Suprapubic skin (tissue), 4 donors: Measurements from ENCODE around the gene MCM9. TPM values are rescaled to one million over a fixed set of nuclear protein-coding genes. Genes with fewer than 3 reads are reported as not detected.

ENCODE experiments used
- DNase-seq, 2 donors: peaks; one replicate each; pipeline ENCODE4 v3.0.0-alpha.2; 2019; ENCODE audit warnings: low spot score in 2 of 2
- H3K27ac ChIP-seq: fragments of 200-600 bp; sonication (generic); one replicate; pipeline ENCODE4 v1.5.1; 2019
- H3K27me3 ChIP-seq: fragments of 200-600 bp; sonication (generic); one replicate; pipeline ENCODE4 v1.5.1; 2019
- H3K36me3 ChIP-seq: fragments of 200-600 bp; sonication (generic); one replicate; pipeline ENCODE4 v1.5.1; 2019
- H3K4me1 ChIP-seq: fragments of 200-600 bp; sonication (generic); one replicate; pipeline ENCODE4 v1.5.1; 2019
- H3K4me3 ChIP-seq: fragments of 200-600 bp; sonication (generic); one replicate; pipeline ENCODE4 v1.5.1; 2019; ENCODE audit warnings: mild to moderate bottlenecking
- H3K9me3 ChIP-seq: fragments of 200-600 bp; sonication (generic); one replicate; pipeline ENCODE4 v1.5.1; 2019
- EP300 ChIP-seq: sonication (generic); formaldehyde crosslinking; IDR thresholded peaks from one replicate; pipeline ENCODE4 v1.6.1; 2017; ENCODE audit warnings: antibody characterized with exemption
- POLR2A ChIP-seq, 2 donors: fragments of 450-650 bp; IDR thresholded peaks; one replicate each; pipeline ENCODE4 v1.6.1; 2017; ENCODE audit warnings: antibody characterized with exemption in 2 of 2, mild to moderate bottlenecking in 2 of 2, moderate library complexity in 2 of 2
- POLR2AphosphoS5 ChIP-seq, 3 donors: sonication (generic); formaldehyde crosslinking; IDR thresholded peaks; one replicate each; pipeline ENCODE4 v1.6.1; 2017; ENCODE audit warnings: antibody characterized with exemption in 3 of 3
- WGBS: methylation state at CpG from one replicate; pipeline ENCODE4 v1.1.5; 2018; 5-methylcytosine and 5-hydroxymethylcytosine counted together
- total RNA-seq, 4 donors: library from RNA; depleted of rRNA; stranded (reverse); fragments of >200 nt; gene quantifications; one replicate each; pipeline ENCODE4 v1.1.0, GENCODE V29; 2016
- TF ChIP-seq, protein P1 (sequence below), 2 donors: fragments of 200-600 bp in 1 of 2; fragments of 450-650 bp in 1 of 2; sonication (generic) in 1 of 2; IDR thresholded peaks; one replicate each; pipeline ENCODE4 v1.5.1; 2016 to 2019; ENCODE audit warnings: antibody characterized with exemption in 2 of 2, mild to moderate bottlenecking in 1 of 2, moderate library complexity in 1 of 2

MCM9 gene
- total RNA-seq, 4 donors from 2014 or later = 19.2 to 37.2 (median 26.8) TPM

DNA sequence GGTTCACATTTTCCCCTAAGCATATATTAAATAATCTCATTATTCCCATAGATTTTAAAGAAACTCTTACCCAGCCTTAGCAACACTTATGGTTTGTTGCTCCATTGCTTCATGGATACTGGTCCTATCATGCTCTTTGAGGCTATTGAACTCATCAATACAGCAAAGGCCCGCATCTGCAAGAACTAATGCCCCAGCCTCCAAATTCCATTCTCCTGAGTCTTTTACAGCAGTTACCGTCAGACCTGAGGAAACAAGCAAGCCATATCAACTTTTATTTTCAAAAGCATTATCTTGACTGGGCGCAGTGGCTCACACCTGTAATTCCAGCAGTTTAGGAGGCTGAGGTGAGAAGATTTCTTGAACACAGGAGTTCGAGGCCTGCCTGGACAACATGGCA is 78.7 kb downstream of the MCM9 start:
- Histone ChIP-seq H3K36me3 (no peaks in the 10 kb centered on the region), H3K4me1 (no peaks in the 10 kb centered on the region), H3K27ac (no peak overlapping the region), H3K4me3 (no peak overlapping the region), H3K27me3 (no peaks in the 10 kb centered on the region), H3K9me3 (no peaks in the 10 kb centered on the region)
- WGBS = 94% methylated on average over 4 of the region's 4 CpGs
- TF ChIP-seq, protein P1, sequence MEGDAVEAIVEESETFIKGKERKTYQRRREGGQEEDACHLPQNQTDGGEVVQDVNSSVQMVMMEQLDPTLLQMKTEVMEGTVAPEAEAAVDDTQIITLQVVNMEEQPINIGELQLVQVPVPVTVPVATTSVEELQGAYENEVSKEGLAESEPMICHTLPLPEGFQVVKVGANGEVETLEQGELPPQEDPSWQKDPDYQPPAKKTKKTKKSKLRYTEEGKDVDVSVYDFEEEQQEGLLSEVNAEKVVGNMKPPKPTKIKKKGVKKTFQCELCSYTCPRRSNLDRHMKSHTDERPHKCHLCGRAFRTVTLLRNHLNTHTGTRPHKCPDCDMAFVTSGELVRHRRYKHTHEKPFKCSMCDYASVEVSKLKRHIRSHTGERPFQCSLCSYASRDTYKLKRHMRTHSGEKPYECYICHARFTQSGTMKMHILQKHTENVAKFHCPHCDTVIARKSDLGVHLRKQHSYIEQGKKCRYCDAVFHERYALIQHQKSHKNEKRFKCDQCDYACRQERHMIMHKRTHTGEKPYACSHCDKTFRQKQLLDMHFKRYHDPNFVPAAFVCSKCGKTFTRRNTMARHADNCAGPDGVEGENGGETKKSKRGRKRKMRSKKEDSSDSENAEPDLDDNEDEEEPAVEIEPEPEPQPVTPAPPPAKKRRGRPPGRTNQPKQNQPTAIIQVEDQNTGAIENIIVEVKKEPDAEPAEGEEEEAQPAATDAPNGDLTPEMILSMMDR (IDR thresholded peaks at IDR 0.05) = no peak
- TF ChIP-seq POLR2AphosphoS5 (IDR thresholded peaks at IDR 0.05) = no peak
- TF ChIP-seq POLR2A (IDR thresholded peaks at IDR 0.05) = no peak
- TF ChIP-seq EP300 = no peak
- no peak for DNase-seq

DNA sequence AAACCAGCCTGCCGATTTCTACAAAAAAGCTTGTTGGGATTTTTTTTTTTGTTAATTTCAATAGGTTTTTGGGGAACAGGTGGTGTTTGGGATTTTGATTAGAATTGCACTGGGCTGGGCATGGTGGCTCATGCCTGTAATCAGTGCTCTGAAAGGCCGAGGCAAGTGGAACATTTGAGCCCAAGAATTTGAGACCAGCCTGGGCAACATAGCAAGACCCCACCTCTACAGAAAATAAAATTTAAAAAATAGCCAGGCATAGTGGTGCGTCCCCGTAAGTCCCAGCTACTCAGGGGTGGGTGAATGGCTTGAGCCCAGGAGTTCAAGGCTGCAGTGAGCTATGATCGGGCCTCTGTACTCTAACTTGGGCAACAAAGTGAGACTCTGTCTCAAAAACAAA is 81.6 kb downstream of the MCM9 start:
- no peak overlapping the region for H3K4me3 ChIP-seq
- TF ChIP-seq, protein P1 (IDR thresholded peaks at IDR 0.05) = no peak
- no peak for TF ChIP-seq POLR2AphosphoS5 (IDR thresholded peaks at IDR 0.05)
- TF ChIP-seq EP300 = no peak
- no peak for TF ChIP-seq POLR2A (IDR thresholded peaks at IDR 0.05)
- no peaks in the 10 kb centered on the region for H3K4me1 ChIP-seq
- no peak for DNase-seq
- 87% methylated on average over 5 of the region's 5 CpGs for WGBS
- no peaks in the 10 kb centered on the region for H3K36me3 ChIP-seq
- H3K27ac ChIP-seq = no peak overlapping the region
- H3K9me3 ChIP-seq = no peaks in the 10 kb centered on the region
- no peaks in the 10 kb centered on the region for H3K27me3 ChIP-seq

DNA sequence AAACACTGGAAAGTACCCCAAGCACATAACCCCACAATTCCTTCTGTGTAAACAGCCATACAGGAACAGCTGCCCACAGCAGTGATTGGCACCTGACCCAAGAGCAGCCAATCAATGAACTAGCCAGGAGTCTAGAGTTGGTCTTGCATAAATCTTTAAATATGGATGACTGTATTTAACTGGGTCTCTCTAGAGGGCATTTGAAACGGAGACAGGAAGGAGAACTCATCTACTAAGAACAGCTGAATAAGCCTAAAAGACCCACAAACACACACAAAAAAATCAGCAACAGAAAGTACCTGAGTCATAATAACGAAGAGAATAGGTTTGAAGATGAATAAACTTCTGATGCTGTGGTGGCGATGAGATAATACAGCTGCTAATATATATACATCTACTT is 90.0 kb downstream of the MCM9 start:
- H3K27ac ChIP-seq = no peak overlapping the region
- no peaks in the 10 kb centered on the region for H3K4me1 ChIP-seq
- no peak for DNase-seq
- H3K4me3 ChIP-seq = no peak overlapping the region
- H3K27me3 ChIP-seq = no peaks in the 10 kb centered on the region
- no peaks in the 10 kb centered on the region for H3K9me3 ChIP-seq
- no peaks in the 10 kb centered on the region for H3K36me3 ChIP-seq
- TF ChIP-seq EP300 (no peak), POLR2A (IDR thresholded peaks at IDR 0.05) (no peak), POLR2AphosphoS5 (IDR thresholded peaks at IDR 0.05) (no peak)
- TF ChIP-seq, protein P1 (IDR thresholded peaks at IDR 0.05) = no peak
- WGBS = 87% methylated on average over 3 of the region's 3 CpGs

DNA sequence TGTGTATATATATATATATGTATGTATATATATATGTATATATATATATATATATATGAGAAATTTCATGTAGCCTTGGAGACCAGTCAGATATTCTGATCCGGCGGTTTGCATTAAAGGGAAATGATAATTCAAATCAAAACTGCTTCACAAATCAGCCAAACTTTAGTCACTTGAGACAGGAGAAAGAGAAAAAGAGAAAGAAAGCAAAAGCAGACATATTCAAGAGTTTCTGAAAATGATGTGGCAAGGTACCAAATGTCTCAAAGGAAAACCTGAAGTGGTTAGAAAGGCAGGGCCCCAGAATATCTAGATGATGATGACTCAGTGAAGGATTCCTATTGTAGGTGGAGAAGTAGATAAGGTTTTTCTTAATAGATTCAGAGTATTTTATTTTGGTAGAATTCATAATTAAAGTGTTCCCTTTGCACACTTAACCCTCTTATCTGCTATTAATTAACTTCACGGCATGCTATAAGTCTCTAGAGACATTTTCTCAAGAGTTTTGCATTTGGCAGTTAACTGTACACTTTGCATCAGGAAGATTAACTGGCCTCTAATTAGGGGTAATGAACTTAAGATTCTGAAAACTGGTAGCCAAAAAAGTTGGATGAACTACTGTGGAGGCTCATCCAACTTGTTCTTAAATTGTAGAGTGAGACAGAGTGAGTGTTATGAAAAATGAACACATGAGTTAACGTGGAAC is 91.1 kb downstream of the MCM9 start:
- no peaks in the 10 kb centered on the region for H3K27me3 ChIP-seq

DNA sequence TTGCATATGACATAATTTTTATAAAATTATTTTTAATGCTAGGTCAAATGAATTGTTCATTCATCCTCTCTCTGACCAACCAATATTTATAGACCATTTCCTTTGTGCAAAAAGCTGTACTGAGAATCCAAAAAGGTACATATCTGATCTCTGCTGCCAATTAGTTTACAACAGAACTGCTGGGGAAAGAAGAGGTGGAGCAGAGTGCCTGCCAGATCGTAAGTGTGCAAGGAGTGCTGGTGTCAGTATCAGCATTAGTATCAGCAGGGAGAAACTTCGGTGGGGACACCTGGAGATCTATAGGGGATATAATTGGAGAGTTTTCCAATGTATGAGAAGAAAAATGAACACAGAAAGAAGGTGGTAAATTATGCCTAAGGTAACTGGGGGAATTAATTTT is 104.3 kb downstream of the MCM9 start:
- Histone ChIP-seq H3K9me3 (peaks cover 5% of the 10 kb centered on the region), H3K4me1 (no peaks in the 10 kb centered on the region), H3K27me3 (no peaks in the 10 kb centered on the region), H3K4me3 (no peak overlapping the region), H3K27ac (no peak overlapping the region), H3K36me3 (peaks cover 32% of the 10 kb centered on the region)
- no peak for TF ChIP-seq POLR2A (IDR thresholded peaks at IDR 0.05)
- TF ChIP-seq, protein P1 (IDR thresholded peaks at IDR 0.05) = no peak
- no peak for TF ChIP-seq EP300
- no peak for TF ChIP-seq POLR2AphosphoS5 (IDR thresholded peaks at IDR 0.05)
- 89% methylated on average over 2 of the region's 2 CpGs for WGBS
- no peak for DNase-seq

More for the DNA sequence above, 91.1 kb downstream of the MCM9 start:
- 71% methylated on average over 4 of the region's 4 CpGs for WGBS
- no peak overlapping the region for H3K4me3 ChIP-seq
- no peaks in the 10 kb centered on the region for H3K4me1 ChIP-seq
- TF ChIP-seq POLR2AphosphoS5 (IDR thresholded peaks at IDR 0.05) (no peak), POLR2A (IDR thresholded peaks at IDR 0.05) (no peak), EP300 (no peak)
- TF ChIP-seq, protein P1 (IDR thresholded peaks at IDR 0.05) = no peak
- H3K36me3 ChIP-seq = no peaks in the 10 kb centered on the region
- DNase-seq = no peak
- H3K27ac ChIP-seq = no peak overlapping the region
- H3K9me3 ChIP-seq = no peaks in the 10 kb centered on the region
